GM18870 (cell line): ENCODE results near the gene TSHZ3.

Source experiments
- ATAC-seq: cut with Tn5 transposase; IDR thresholded peaks from one replicate; pipeline ENCODE4 v1.9.1; 2021; ENCODE audit warnings: moderate library complexity; ENCODE audit not compliant: unreplicated experiment

TSHZ3 gene

DNA sequence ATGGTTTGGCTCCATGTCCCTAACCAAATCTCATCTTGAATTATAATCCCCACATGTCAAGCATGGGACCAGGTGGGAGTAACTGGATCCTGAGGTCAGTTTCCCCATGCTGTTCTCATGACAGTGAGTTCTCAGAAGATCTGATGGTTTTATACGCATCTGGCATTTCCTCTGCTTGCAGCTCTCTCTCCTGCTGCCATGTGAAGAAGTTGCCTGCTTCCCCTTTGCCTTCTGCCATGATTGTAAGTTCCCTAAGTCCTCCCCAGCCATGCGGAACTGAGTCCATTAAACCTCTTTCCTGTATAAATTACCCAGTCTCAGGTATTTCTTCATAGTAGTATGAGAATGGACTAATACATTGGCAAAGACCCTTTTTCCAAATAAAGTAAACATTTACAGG is 96.8 kb downstream of the TSHZ3 start:
- no peak for ATAC-seq

DNA sequence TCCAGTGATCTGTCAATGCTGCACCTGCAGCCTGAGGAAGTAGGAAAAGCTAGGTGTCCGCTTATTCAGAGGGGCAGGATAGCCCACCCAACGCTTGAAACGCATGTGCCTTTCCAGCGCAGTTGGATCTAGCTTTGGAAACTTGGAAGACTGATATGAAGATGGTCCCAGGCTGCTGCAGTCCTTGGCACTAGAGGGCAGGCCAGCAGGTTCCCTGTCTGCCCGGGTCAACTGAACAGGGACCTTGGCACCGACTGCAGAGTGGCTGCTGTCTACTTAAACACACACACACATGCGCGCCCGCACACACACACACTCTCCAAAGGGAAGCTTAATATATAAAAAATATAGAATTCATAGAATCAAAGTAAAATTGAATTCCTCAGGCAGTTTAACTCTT is 100.0 kb downstream of the TSHZ3 start:
- ATAC-seq: no peak

DNA sequence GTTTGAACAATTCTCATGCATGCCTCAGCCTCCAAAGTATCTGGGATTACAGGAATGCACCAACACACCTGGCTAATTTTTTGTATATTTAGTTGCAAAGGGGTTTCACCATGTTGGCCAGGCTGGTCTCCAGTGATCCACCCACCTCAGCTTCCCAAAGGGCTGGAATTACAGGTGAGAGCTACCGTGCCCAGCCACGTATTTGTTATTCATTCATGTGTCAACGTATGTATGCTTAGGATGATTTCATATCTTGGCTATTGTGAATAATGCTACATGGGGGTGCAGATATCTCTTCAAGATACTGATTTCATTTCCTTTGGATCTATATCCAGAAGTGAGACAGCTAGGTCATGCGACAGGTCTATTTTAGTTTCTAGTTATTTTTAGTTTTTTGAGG is 113.4 kb downstream of the TSHZ3 start:
- no peak for ATAC-seq

DNA sequence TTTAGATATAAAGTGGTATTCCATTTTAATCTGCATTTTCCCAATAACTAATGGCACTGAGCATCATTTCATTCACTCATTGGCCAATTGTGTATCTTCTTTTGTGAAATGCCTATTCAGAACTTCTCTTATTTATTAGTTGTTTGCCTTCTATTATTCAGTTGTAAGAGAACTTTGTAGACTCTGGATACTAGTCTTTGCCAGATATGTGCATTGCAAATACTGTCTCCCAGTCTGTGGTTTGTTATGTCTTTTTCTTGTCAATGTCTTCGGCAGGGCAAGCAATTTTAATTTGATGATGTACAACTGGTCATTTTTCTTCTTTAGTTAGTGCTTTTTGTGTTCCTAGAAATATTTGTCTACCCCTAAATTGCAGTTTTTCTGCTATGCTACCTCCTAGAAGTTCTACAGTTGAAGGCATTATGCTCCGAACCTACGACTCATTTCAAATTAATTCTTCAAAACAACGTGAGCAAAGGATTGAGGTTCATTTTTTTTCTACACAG is 115.9 kb downstream of the TSHZ3 start:
- no peak for ATAC-seq

DNA sequence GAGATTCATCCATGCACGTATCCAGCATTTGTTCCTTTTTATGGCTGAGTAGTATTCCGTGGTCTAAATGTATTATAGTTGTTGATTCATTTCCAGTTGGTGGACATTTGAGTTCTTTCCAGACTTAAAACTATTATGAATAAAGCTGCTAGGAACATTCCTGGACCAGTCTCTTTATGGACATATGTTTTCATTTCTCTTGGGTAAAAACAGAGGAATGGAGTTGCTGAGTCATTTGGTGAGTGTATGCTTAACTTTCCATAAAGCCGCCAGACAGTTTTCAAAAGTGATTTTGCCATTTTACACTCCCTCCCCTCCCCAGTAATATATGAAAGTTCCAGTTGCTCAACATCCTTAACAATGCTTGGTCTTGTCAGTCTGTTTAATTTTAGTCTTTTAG is 116.4 kb downstream of the TSHZ3 start:
- no peak for ATAC-seq

DNA sequence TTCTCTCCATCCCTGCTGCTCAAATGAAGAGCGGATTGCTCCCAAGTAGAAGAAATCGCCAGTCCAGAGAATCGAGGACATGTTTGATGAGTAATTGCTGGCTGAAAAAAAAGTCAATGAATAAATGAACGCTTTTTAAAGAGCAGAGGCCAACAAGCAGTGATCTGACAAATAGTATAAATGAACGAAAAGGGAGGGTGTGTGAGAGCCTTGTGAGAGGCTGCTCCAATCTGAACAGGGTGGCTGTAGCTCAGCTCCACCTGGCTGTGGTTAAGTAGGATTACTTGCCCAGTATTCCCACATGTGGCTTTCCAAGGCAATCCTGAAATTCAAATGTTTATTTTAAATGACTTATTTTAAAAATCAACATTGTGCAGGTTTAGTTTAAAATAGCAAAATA is 117.1 kb downstream of the TSHZ3 start:
- no peak for ATAC-seq

DNA sequence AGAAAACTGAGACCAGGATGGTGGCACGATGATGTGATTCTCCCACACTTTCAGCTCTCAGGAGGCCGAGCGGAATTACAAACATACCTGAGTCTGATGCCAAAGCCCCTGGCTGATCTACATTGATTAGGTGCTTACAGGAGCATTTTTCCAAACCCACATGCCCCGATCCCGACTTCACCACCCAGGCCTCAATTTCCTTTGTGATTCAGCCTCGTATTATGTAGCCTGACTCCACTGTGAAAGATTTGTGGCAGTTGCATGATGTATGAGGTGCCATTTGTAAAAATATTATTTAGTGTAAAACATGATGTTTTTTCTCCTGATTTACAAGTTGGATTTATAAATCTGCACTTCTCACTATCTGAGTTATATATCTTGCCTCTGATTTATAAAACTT is 118.0 kb downstream of the TSHZ3 start:
- ATAC-seq: no peak

DNA sequence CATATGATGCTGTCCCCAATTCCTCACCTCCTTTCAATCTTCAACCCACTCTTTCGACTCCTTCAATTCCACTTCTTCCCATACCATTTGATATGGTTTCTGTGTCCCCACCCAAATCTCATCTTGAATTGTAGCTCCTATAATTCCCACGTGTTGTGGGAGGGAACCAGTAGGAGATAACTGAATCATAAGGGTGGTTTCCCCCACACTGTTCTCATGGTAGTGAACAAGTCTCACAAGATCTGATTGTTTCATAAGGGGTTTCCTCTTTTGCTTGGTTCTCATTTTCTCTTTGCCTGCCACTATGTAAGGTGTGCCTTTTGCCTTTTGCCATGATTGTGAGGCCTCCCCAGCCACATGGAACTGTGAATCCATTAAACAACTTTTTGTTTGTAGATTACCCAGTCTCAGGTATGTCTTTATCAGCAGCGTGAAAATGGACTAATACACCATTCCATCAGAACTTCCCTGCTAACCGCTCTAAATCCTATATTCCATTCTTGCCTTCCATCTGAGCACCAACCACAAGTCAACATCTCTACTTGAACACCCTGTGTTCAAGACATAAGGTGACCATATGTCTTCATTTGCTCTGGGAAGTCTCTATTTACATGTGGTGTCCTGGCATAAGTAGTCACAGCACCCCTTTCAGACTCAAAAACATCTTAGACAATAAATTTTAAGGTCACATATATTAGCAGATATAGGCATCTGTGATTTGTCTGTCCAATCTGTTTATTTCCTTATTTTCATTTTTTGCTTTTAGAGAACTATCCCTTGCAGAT is 122.9 kb downstream of the TSHZ3 start:
- ATAC-seq: no peak
